Duodenal mucosa (tissue), 2 donors: Measurements from ENCODE around the gene STK32C.

Experiments
- H3K27ac ChIP-seq: one replicate; pipeline ENCODE4 v1.7.0; 2013; ENCODE audit warnings: low read depth, low read length
- H3K27me3 ChIP-seq, 2 donors: one replicate each; pipeline ENCODE4 v1.7.0; 2013; ENCODE audit warnings: low read length in 2 of 2, control low read depth in 1 of 2; ENCODE audit not compliant: insufficient read depth in 2 of 2, control insufficient read depth in 1 of 2
- H3K36me3 ChIP-seq, 2 donors: one replicate each; pipeline ENCODE4 v1.7.0; 2013; ENCODE audit warnings: low read length in 2 of 2, control low read depth in 1 of 2; ENCODE audit not compliant: insufficient read depth in 2 of 2, control insufficient read depth in 1 of 2
- H3K4me1 ChIP-seq, 2 donors: one replicate each; pipeline ENCODE4 v1.7.0; 2013; ENCODE audit warnings: low read length in 2 of 2, control low read depth in 1 of 2; ENCODE audit not compliant: insufficient read depth in 2 of 2, control insufficient read depth in 1 of 2
- H3K4me3 ChIP-seq, 2 donors: one replicate each; pipeline ENCODE4 v1.7.0; 2013; ENCODE audit warnings: low read length in 2 of 2, low read depth in 1 of 2
- H3K9ac ChIP-seq, 2 donors: one replicate each; pipeline ENCODE4 v1.7.0; 2013; ENCODE audit warnings: low read length in 2 of 2, low read depth in 1 of 2
- H3K9me3 ChIP-seq, 2 donors: one replicate each; pipeline ENCODE4 v1.7.0; 2013; ENCODE audit warnings: low read length in 2 of 2, control low read depth in 1 of 2; ENCODE audit not compliant: control insufficient read depth in 1 of 2

Gene STK32C

GRCh38 chr10:132256866-132257265 is 50.9 kb downstream of the STK32C start:
- Histone ChIP-seq H3K4me1 (no peaks in the 10 kb centered on the region), H3K9ac (no peak overlapping the region)

GRCh38 chr10:132255489-132256344 is 52.0 kb downstream of the STK32C start:
- no peaks in the 10 kb centered on the region for H3K36me3 ChIP-seq
- H3K4me1 ChIP-seq = no peaks in the 10 kb centered on the region
- no peaks in the 10 kb centered on the region for H3K9me3 ChIP-seq
- H3K4me3 ChIP-seq = no peak overlapping the region
- H3K27ac ChIP-seq = no peak overlapping the region
- H3K9ac ChIP-seq = no peak overlapping the region
- H3K27me3 ChIP-seq = no peaks in the 10 kb centered on the region

More at GRCh38 chr10:132256866-132257265, 50.9 kb downstream of the STK32C start:
- H3K9me3 ChIP-seq = no peaks in the 10 kb centered on the region
- H3K27ac ChIP-seq = no peak overlapping the region
- no peaks in the 10 kb centered on the region for H3K36me3 ChIP-seq
- H3K4me3 ChIP-seq = no peak overlapping the region
- H3K27me3 ChIP-seq = no peaks in the 10 kb centered on the region

GRCh38 chr10:132254841-132255240 is 52.9 kb downstream of the STK32C start:
- Histone ChIP-seq H3K9me3 (no peaks in the 10 kb centered on the region), H3K27ac (no peak overlapping the region), H3K27me3 (no peaks in the 10 kb centered on the region), H3K4me3 (no peak overlapping the region), H3K4me1 (no peaks in the 10 kb centered on the region), H3K9ac (no peak overlapping the region), H3K36me3 (no peaks in the 10 kb centered on the region)

- H3K27ac ChIP-seq = no peak overlapping the region
- H3K4me1 ChIP-seq = peaks cover 4 to 5% of the 10 kb centered on the region in 2 donors
- H3K9ac ChIP-seq = no peak overlapping the region
- no peaks in the 10 kb centered on the region for H3K36me3 ChIP-seq
- H3K27me3 ChIP-seq = no peaks in the 10 kb centered on the region
- no peak overlapping the region for H3K4me3 ChIP-seq
- H3K9me3 ChIP-seq = no peaks in the 10 kb centered on the region
These were observed 54.6 kb downstream of the STK32C start for GRCh38 chr10:132253092-132253687.

- no peaks in the 10 kb centered on the region for H3K36me3 ChIP-seq
- peaks cover 4 to 7% of the 10 kb centered on the region in 2 donors for H3K4me1 ChIP-seq
- H3K9me3 ChIP-seq = no peaks in the 10 kb centered on the region
- H3K27ac ChIP-seq = no peak overlapping the region
- no peak overlapping the region for H3K4me3 ChIP-seq
- H3K27me3 ChIP-seq = no peaks in the 10 kb centered on the region
- no peak overlapping the region for H3K9ac ChIP-seq
These were observed 55.3 kb downstream of the STK32C start for GRCh38 chr10:132252412-132252811.

- Histone ChIP-seq H3K4me3 (no peak overlapping the region), H3K4me1 (peaks cover 4 to 7% of the 10 kb centered on the region in 2 donors), H3K9ac (no peak overlapping the region), H3K27me3 (no peaks in the 10 kb centered on the region), H3K9me3 (no peaks in the 10 kb centered on the region), H3K36me3 (no peaks in the 10 kb centered on the region), H3K27ac (no peak overlapping the region)
These were observed 55.8 kb downstream of the STK32C start for GRCh38 chr10:132251928-132252327.

- H3K9me3 ChIP-seq = no peaks in the 10 kb centered on the region
- H3K4me1 ChIP-seq = peaks cover 4 to 7% of the 10 kb centered on the region in 2 donors
- no peak overlapping the region for H3K27ac ChIP-seq
- no peak overlapping the region for H3K9ac ChIP-seq
- H3K36me3 ChIP-seq = no peaks in the 10 kb centered on the region
- no peaks in the 10 kb centered on the region for H3K27me3 ChIP-seq
- H3K4me3 ChIP-seq = no peak overlapping the region
These were observed 57.0 kb downstream of the STK32C start for GRCh38 chr10:132250481-132251475.

GRCh38 chr10:132249824-132250375 is 57.9 kb downstream of the STK32C start:
- Histone ChIP-seq H3K9ac (no peak overlapping the region), H3K36me3 (no peaks in the 10 kb centered on the region), H3K4me1 (peaks cover 4 to 7% of the 10 kb centered on the region in 2 donors), H3K9me3 (no peaks in the 10 kb centered on the region), H3K27me3 (no peaks in the 10 kb centered on the region), H3K27ac (no peak overlapping the region), H3K4me3 (no peak overlapping the region)

GRCh38 chr10:132249226-132249724 is 58.5 kb downstream of the STK32C start:
- Histone ChIP-seq H3K4me3 (no peak overlapping the region), H3K9ac (no peak overlapping the region), H3K36me3 (no peaks in the 10 kb centered on the region), H3K27ac (no peak overlapping the region), H3K27me3 (no peaks in the 10 kb centered on the region), H3K9me3 (no peaks in the 10 kb centered on the region), H3K4me1 (peaks cover 4 to 7% of the 10 kb centered on the region in 2 donors)
